GM15510 (cell line): Measurements from ENCODE around the gene DNAJC5G.

Experiments
- POLR2A ChIP-seq: IDR thresholded peaks from 3 replicates; pipeline ENCODE4 v1.6.1; 2011; ENCODE audit warnings: borderline replicate concordance; ENCODE audit not compliant: insufficient read length; ENCODE audit errors: extremely low read depth

DNAJC5G gene

DNA sequence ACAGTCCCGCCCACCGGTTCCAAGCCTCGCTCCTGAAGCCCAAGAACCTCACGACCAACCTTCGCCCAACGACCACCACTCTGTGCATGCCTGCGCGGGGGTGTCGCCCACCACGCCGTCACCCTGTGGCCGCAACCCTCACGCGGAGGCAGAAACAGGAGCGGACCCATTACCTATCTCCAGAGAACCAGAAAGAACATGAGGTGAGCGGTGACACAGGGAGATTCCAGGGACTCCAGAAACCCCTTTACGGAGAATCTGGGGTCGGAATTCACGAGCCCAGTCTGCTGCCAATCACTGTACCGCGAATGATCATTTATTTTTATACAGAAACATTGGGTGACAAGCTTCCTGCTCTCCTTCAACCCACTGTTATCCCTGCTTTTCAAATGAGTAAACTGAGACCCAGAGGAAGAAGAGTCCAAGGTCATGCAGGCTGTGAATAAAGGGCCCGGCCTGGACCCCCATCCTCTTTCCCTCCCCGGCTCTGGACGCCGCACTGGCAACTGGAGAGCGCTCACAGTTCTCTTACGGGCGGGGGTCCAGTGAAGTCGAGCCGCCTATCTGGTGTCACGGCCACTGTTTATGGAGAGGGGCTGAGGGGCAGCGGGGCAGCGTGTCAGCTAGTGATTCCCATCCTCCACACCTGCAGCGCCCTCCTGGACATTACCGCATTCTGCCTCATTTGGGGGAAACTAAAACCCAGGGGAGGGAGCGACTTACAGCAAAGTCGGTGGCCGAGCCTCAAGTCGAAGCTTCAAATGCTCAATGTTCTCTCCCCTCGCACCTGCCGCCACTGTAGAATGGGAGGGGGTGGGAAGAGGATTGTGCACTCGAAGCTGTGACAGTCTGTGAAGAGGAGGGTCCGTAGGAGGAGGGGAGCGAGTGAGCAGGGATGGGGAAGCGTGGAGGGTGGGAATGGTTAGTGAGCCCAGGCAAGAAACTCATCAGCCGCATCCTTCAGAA lies 11.7 kb upstream of the DNAJC5G start:
- no peak for TF ChIP-seq POLR2A

DNA sequence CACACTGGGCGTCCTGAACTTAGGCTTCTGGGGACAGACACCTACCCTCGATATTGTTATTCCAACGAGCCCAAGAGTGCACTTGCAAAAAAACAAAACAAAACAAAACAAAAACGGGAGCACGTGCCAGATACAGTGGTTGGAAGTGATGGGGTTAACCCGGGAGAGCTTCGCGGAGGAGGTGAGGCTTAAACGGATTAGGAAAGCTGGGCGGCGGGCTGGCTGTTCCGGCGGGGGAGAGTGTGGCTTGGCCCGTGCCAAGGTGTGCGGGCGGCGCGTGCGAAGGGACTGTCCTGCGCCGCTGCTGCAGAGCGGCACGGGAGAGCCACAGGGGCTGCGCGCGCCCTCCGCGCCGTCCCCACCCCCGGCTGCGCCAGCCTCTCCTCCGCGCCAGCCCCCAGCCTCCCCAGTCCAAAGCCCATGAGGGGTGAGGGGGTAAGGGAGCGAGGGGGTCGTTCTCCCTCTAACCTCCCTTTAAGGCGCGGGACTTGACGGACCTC lies 10.9 kb upstream of the DNAJC5G start:
- no peak for TF ChIP-seq POLR2A

DNA sequence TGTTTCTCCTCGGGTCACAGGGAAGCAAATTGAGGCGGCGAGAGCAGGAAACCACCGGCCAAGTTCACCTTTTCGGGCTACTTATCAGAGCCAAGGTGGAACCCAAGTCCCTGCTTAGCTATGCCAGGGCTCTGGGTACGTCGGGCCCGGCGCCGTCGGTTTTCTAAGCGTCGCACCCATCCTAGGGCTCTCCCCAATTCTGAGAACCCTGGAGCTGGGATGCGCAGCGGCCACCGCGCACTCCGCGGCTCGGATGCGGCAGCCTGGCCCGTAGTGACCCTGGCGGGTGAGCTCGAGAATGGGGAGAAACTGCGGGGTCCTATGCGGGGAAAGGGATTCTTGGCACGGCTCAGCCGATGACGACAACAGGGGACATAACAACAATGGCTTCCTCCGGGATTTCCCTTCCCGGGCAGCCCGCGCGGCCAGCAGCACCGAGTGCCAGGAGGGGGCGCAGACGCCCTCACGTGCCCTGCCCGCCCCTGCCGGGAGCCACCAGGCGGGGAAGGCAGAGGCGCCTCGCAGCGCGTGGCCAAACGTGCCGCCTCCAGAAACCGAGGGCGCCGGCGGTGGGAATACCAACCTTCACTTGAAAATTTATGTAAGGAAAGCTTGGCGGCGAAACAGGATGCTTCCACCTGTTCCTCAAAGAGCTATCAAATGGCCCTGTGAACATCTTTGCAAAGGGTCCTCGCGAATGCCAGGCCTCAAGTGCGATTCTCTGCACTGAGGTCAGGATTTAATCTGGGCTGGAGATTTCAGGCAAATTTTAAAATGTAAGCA lies 10.3 kb upstream of the DNAJC5G start:
- TF ChIP-seq POLR2A: no peak

DNA sequence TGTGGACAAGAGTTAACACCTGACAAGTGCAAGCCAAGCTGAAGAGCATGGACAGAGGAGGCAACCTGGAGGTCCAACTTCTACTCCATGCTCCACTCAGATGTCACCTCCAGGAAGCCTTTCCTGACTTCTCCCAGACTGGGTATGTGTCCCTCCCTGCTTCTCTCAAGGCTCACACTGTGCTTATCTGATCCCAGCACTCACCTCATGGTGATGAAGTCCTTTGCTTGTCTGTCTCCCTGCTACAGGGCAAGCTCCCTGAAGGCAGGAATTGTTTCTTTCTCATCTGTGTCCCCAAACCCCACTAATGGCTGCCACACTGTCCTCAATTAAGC lies 9.7 kb upstream of the DNAJC5G start:
- TF ChIP-seq POLR2A: no peak

DNA sequence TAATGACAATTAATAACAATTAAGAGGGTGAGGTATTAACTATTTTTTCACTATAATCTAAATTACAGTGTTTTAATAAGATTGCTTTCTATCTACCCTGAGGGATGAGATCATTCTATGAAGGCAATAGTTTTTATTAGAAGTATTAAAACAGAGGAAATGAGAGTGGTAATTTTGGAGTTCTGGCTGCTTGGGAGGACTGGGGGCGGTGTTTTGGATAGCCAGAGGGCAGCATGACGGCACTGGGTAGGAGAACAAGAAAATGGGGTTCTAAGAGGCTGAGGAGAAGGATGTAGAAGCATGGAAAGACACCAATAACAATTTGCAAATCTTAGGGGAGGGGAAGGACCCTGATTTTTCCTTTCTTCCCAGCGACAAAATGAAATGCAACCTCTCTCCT lies 5.1 kb upstream of the DNAJC5G start:
- no peak for TF ChIP-seq POLR2A

DNA sequence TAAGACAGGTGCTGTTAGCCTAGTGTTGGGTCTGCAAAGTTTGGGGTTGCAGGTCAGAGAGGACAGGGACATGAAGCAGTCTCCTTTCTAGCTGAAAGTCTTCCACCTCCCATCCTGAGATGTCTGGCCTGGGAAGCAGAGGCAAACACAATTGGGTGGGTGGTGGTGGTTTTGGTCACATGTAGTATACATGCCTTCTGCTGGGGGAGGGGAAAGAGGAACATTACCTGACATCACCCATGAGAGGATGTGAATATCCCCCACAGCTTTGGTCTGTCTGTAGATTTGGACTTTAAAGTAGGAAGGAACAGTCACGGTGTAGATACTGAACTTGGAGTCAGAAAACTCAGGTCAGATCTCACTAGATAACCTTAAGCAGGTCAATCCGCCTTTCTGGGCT lies 4.6 kb upstream of the DNAJC5G start:
- TF ChIP-seq POLR2A: no peak

DNA sequence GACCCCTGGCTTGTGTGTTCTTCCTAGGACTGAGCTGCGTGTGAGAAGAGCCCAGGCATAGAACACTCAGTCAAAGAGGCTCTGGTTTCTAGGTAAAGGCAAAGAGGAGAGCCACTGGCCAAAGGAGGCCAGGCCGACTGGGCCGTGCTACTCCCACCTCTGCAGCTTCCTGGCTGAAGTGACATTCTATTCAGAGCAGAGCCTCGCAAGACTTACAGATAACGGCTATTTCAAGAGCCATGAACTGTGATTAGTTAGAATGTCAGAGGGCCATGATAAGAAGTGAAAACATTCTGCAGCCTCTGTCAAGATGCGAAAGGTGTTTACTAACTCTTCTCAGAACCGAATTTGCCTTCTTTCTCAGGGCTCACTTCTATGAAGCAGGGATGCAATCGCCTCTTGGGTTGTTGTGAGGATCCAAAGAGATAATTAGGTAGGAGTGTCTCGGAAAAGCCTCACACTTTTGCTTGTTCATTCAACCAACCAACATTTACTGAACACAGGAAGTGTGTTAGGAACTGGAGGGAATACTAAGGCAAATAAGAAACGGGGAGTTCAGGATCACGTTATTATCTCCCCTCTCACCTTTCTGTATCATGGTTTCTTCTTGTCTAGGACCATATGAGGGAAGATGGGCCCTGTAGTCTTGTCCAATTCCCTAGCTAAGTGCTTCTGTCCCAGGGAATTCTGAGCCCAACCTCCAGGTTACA lies 3.4 kb upstream of the DNAJC5G start:
- TF ChIP-seq POLR2A: no peak

DNA sequence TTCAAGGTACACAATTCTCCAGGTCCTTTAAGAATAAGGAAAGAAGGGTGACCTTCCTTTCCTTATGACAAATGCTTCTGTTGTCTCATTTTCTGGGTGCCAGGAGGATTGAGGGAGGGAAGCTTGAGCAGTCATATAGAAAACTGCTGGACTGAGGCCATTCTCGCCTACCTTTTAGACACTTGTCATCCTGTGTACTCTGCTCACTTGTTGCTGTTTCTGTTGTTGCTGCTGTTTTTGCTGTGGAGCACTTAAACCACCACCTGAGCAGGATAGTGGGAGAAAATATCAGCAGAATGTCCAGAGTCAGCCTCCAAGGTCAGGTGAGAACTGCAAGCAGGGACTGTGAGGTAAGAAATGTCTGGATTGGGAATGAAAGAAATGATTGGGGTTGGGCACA lies 2.8 kb downstream of the DNAJC5G start:
- TF ChIP-seq POLR2A: no peak

DNA sequence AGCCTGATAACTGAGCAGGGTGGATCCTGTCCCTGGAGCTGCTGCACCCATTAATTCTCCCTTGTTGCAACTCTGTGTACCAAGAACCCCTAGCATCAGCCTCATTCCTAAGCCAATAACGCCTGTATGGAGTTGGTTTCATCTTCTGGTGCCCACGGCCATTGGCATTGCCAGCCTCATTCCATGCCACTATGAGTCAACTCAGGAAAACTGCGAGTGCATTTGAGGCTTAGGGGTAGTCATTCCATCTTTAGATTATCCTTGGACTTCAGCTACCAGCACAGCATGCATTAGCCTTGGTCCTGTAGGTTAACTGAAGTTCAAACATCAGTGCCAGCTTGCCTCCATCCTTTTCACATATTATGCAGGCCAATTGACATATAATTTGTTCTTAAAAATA lies 5.6 kb downstream of the DNAJC5G start:
- no peak for TF ChIP-seq POLR2A

DNA sequence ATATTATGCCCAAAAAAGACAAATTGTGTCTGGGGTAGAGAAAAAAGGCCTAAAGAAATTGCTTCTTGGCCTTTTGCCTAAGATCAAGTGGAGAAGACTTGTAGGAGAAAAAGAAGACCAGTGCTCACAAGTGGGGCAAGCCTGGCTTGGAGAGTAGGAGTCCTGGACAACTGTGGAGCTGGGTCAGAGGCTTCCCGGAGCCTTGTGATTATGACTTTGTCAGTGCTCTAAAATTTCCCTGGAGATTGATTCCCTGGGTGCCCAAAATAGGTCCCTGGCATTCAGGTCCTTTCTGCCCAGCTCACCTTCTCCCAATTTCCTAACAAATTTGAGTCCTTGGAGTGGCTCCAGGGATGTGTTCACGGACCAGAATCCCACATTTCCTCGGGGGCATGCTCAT lies 6.2 kb downstream of the DNAJC5G start:
- TF ChIP-seq POLR2A: no peak

DNA sequence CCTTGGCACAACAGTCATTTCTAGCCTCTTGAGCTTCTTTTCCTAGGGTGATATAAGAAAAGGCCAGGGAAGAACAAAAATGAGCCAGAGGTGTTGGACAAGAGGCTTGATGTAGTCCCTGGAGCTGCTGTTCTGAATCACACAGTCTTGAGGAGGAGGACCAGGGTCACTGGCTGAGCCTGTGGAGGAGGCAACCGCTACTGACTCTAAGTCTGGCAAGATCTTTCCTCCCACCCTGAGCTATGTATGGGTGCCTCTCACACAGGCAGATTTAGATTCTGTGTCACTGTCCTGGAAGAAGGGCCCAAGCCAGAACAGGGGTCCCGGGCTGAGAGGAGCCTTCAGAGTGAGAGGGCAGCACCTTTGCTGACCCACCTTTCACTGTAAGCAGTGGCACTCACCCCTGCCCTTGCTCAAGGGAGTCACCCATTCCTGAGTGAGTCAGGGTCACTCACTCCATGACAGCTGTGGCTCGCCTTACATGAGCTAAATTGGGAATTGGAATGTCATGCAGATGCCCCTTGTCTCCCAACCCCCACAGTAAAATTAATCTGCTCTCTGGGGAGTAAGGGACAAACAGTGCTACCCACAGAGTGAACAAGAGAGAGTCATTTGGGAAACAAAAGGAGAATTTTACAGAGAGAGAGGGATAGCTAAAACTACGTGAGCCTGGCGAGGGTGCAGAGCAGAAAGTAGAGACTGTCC lies 6.8 kb downstream of the DNAJC5G start, which contains the start of gene TRIM54:
Gene TRIM54, plus strand, starts transcription at position 575 of the 705 bp plus-strand sequence. CDS start 303 bp downstream, outside the sequence.
- no peak for TF ChIP-seq POLR2A

DNA sequence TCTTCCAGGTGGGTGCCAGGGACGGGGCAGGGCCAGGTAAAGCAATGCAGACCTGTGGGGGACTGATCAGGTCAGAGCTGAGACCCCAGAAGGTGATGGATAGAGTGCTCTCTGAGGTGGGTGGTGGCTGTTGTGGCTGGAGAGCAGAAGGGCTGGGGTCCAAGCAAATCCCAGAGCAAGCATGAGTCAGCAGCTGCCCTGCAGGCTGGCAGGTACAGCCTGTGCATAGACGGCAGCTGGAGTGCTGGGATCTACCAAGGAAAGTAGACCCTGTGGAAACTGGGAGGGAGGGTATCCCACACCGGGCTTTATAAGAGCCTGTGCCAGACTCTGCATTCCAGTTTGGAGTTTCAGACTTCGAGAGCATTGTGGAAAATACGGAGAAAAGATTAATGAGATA lies 7.7 kb downstream of the DNAJC5G start:
- TF ChIP-seq POLR2A: no peak

DNA sequence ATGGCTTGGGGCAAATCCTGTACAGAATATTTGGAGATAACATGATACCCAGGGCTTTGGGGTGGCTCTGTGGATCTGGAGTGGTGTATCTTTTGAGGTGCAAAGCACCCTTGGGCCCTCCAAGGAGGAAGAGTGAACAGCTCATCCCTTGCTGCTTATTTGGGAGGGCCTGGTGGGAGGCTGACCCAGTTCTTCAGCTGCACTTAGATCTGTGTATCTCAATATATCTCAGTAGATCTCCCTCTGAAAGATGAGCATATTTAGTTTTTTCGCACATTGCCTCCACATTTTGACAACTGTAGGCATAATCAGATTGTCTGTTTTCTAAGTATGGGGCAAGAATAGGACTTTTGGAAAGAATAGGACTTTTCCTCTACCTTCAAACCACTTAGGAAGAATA lies 9.8 kb downstream of the DNAJC5G start:
- TF ChIP-seq POLR2A: no peak

DNA sequence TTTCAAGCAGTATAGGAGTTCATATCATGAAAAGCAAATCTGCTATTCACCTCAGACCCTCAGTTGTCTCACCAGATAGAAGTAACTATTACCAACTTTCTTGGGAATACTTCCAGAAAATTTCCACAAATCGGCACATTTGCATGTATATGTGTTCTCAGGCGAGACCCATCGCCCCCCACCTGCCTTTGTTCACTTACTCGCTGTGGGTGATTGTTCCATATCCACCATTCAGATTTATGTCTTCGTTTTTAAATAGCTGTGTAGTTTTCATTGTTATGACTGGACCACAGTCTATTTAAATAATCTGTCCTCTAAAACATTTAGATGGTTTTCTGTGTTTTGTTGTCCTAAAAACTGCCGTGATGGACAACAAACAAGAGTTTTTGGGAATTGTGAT lies 10.2 kb downstream of the DNAJC5G start:
- TF ChIP-seq POLR2A: no peak
